HG02571 (cell line): ENCODE results near the gene ITM2A.

Experiments
- ATAC-seq: cut with Tn5 transposase; IDR thresholded peaks from one replicate; pipeline ENCODE4 v1.9.1; 2021; ENCODE audit warnings: mild to moderate bottlenecking, moderate library complexity; ENCODE audit not compliant: unreplicated experiment

The ITM2A gene

DNA sequence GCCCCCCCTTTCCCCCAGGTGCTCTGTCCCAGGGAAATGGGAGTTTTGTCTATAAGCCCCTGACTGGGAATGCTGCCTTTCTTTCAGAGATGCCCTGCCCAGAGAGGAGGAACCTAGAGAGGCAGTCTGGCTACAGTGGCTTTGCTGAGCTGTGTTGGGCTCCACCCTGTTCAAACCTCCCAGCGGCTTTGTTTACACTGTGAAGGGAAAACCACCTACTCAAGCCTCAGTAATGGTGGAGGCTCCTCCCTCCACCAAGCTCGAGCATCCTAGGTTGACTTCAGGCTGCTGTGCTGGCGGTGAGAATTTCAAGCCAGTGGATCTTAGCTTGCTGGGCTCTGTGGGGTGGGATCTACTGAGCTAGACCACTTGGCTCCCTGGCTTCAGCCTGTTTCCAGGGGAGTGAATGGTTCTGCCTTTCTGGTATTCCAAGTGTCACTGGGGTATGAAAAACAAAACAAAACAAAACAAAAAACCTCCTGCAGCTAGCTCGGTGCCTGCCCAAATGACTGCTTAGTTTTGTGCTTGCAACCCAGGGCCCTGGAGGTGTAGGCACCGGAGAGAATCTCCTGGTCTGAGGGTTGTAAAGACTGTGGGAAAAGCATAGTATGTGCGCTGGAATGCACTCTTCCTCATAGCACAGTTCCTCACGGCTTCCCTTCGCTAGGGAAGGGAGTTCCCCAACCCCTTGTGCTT is 41.7 kb downstream of the ITM2A start:
- no peak for ATAC-seq
